Esophagus muscularis mucosa (tissue), 4 donors: Measurements from ENCODE around the gene MOCOS.

Experiments
- EP300 ChIP-seq: sonication (generic); formaldehyde crosslinking; IDR thresholded peaks from one replicate; pipeline ENCODE4 v1.6.1; 2017; ENCODE audit warnings: antibody characterized with exemption
- POLR2A ChIP-seq: fragments of 450-650 bp; IDR thresholded peaks from one replicate; pipeline ENCODE4 v1.6.1; 2017; ENCODE audit warnings: antibody characterized with exemption, moderate library complexity, mild to moderate bottlenecking, low read depth
- TF ChIP-seq, protein P1 (sequence below), 3 experiments: fragments of 200-600 bp in 2 of 3; fragments of 450-650 bp in 1 of 3; sonication (generic) in 2 of 3; IDR thresholded peaks; one replicate each; pipeline ENCODE4 v1.5.1; 2017 to 2019; ENCODE audit warnings: antibody characterized with exemption in 3 of 3, mild to moderate bottlenecking in 2 of 3, moderate library complexity in 1 of 3

DNA sequence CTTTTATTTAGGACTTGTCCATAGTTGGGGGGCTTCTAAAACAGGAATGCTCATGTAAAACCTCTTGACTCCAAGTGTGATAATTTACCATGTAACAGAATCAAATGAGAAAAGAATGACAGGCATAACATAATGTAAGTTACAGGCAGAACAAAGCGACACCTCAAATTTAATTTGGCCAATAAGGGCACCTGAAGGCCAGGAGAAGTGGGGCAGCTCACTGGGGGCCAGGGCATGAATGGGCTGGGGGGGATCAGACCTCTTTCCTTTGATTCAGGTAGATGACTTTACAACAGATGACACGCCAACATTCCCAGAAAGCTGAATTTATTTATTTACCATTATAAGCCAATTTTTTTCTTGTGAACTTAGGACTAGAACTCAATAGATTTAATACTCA is 14.5 kb downstream of the MOCOS start:
- TF ChIP-seq POLR2A (no peak), EP300 (no peak)
- TF ChIP-seq, protein P1, sequence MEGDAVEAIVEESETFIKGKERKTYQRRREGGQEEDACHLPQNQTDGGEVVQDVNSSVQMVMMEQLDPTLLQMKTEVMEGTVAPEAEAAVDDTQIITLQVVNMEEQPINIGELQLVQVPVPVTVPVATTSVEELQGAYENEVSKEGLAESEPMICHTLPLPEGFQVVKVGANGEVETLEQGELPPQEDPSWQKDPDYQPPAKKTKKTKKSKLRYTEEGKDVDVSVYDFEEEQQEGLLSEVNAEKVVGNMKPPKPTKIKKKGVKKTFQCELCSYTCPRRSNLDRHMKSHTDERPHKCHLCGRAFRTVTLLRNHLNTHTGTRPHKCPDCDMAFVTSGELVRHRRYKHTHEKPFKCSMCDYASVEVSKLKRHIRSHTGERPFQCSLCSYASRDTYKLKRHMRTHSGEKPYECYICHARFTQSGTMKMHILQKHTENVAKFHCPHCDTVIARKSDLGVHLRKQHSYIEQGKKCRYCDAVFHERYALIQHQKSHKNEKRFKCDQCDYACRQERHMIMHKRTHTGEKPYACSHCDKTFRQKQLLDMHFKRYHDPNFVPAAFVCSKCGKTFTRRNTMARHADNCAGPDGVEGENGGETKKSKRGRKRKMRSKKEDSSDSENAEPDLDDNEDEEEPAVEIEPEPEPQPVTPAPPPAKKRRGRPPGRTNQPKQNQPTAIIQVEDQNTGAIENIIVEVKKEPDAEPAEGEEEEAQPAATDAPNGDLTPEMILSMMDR (IDR thresholded peaks at IDR 0.05) = no peak
